Left lung (tissue), 10 donors: ENCODE measurements around the gene DCAF11. TPM values are rescaled to one million over a fixed set of nuclear protein-coding genes. Genes with fewer than 3 reads are reported as not detected.

Source experiments
- ATAC-seq: fragments of 200-7000 bp; cut with Tn5 transposase; one replicate; pipeline ENCODE4 v1.9.1; 2020; ENCODE audit warnings: moderate library complexity
- DNase-seq, 4 donors: peaks; one replicate each; pipeline ENCODE4 v3.0.0-alpha.2; 2013 to 2020
- H3K27ac ChIP-seq, 2 donors: fragments of 200-600 bp; sonication (generic) in 1 of 2; one replicate each; pipeline versions ENCODE4 v1.5.0 to v1.8.0; 2020 to 2021
- H3K27me3 ChIP-seq, 2 donors: fragments of 200-600 bp; sonication (generic) in 1 of 2; one replicate each; pipeline versions ENCODE4 v1.5.0 to v1.8.0; 2020 to 2021
- H3K36me3 ChIP-seq, 2 donors: fragments of 200-600 bp; sonication (generic) in 1 of 2; one replicate each; pipeline versions ENCODE4 v1.5.0 to v1.8.0; 2020 to 2021
- H3K4me1 ChIP-seq, 2 donors: fragments of 200-600 bp; one replicate each; pipeline ENCODE4 v1.8.0; 2021
- H3K4me3 ChIP-seq, 2 donors: fragments of 200-600 bp; sonication (generic) in 1 of 2; one replicate each; pipeline versions ENCODE4 v1.5.0 to v1.8.0; 2020 to 2021; ENCODE audit warnings: mild to moderate bottlenecking in 1 of 2
- H3K9me3 ChIP-seq, 2 donors: fragments of 200-600 bp; sonication (generic) in 1 of 2; one replicate each; pipeline versions ENCODE4 v1.5.0 to v1.8.0; 2020 to 2021
- CTCF ChIP-seq, 2 donors: fragments of 200-600 bp; sonication (generic) in 1 of 2; IDR thresholded peaks; one replicate each; pipeline versions ENCODE4 v1.5.0 to v1.8.0; 2021; ENCODE audit warnings: antibody characterized with exemption in 2 of 2
- intact Hi-C, 2 donors: fragments of 100-400 bp; cut with DNase I; formaldehyde crosslinking; loops; one replicate each; pipeline versions ENCODE4 v1.11.2 to v1.14.2; 2022
- polyA plus RNA-seq, 6 donors: library from polyadenylated mRNA; unstranded; fragments of 120-200 nt; gene quantifications; one replicate each; pipeline ENCODE4 v1.2.1, GENCODE V29; 2013; ENCODE audit not compliant: insufficient read length in 6 of 6
- total RNA-seq, 2 donors: library from RNA; stranded (reverse); fragmentation: NEBNext Ultra II Directional; extraction: Animal tissue kit (Norgen Biotek cat#: 25700); gene quantifications; one replicate each; pipeline ENCODE4 v1.2.1, GENCODE V29; 2021
- donor health status: DM: no; HTN: yes; CAD: no.
- donor health status: DM: no; HTN: no; CAD: no.

The DCAF11 gene
- total and polyA plus RNA-seq, 8 donors, result 56.4 to 76.3 (median 65.1) TPM

- Histone ChIP-seq H3K27ac (peak overlapping the region in 1 of 2 donors; percentile 96), H3K36me3 (peaks cover 0 to 86% of the 10 kb centered on the region in 2 donors), H3K27me3 (no peaks in the 10 kb centered on the region), H3K9me3 (no peaks in the 10 kb centered on the region), H3K4me3 (peak overlapping the region; percentile 80 to 87), H3K4me1 (peaks cover 14 to 61% of the 10 kb centered on the region in 2 donors)
- DNase-seq, result peak in 1 of 4 donors; percentile 53
- intact Hi-C loops, result no loop called here
- no peak for ATAC-seq
- TF ChIP-seq CTCF (IDR thresholded peaks at IDR 0.05), result no peak
These were observed 47.5 kb downstream of the DCAF11 start for GRCh38 chr14:24162093-24162492.

DNA sequence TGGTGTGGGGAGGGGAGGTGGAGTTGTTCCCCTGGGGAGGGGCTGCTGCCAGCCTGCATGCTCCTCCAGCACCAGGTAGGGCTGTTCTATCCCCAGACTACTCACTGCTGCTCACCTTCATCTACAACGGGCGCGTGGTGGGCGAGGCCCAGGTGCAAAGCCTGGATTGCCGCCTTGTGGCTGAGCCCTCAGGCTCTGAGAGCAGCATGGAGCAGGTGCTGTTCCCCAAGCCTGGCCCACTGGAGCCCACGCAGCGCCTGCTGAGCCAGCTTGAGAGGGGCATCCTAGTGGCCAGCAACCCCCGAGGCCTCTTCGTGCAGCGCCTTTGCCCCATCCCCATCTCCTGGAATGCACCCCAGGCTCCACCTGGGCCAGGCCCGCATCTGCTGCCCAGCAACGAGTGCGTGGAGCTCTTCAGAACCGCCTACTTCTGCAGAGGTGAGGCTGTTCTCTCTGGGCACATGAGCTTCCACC, 50.0 kb downstream of the DCAF11 start:
- peaks cover 14 to 67% of the 10 kb centered on the region in 2 donors for H3K4me1 ChIP-seq
- no peaks in the 10 kb centered on the region for H3K27me3 ChIP-seq
- no peak overlapping the region for H3K4me3 ChIP-seq
- intact Hi-C loops, result no loop called here
- no peak overlapping the region for H3K27ac ChIP-seq
- H3K36me3 ChIP-seq, result peaks cover 0 to 87% of the 10 kb centered on the region in 2 donors
- no peaks in the 10 kb centered on the region for H3K9me3 ChIP-seq
- ATAC-seq (no peak), DNase-seq (peak in 2 of 4 donors; percentile 20 to 79)
- TF ChIP-seq CTCF (IDR thresholded peaks at IDR 0.05), result no peak

DNA sequence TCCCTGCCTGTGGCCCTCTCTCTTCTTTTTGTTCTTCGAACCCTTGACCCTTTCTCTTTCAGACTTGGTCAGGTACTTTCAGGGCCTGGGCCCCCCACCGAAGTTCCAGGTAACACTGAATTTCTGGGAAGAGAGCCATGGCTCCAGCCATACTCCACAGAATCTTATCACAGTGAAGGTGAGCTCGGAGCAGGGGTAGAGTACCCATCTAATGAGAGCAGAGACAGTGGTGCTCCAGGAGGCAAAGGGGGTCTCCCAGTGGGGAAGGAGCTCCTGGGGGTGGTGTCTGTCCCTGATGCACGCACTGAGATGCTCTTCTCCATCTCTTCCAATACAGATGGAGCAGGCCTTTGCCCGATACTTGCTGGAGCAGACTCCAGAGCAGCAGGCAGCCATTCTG, 51.2 kb downstream of the DCAF11 start:
- peaks cover 0 to 86% of the 10 kb centered on the region in 2 donors for H3K36me3 ChIP-seq
- intact Hi-C loops, result no loop called here
- ATAC-seq, result no peak

GRCh38 chr14:24167469-24168114, 53.0 kb downstream of the DCAF11 start:
- Histone ChIP-seq H3K27ac (peak overlapping the region in 1 of 2 donors; percentile 74), H3K4me3 (no peak overlapping the region), H3K4me1 (peaks cover 7 to 70% of the 10 kb centered on the region in 2 donors), H3K36me3 (peaks cover 0 to 87% of the 10 kb centered on the region in 2 donors), H3K9me3 (no peaks in the 10 kb centered on the region), H3K27me3 (no peaks in the 10 kb centered on the region)
- ATAC-seq (no peak), DNase-seq (no peak)
- intact Hi-C loops, result no loop called here
- no peak for TF ChIP-seq CTCF (IDR thresholded peaks at IDR 0.05)

More for the DNA sequence above, 51.2 kb downstream of the DCAF11 start:
- DNase-seq, result peak in 1 of 4 donors; percentile 23
- Histone ChIP-seq H3K27ac (peak overlapping the region in 1 of 2 donors; percentile 74), H3K4me3 (no peak overlapping the region), H3K9me3 (no peaks in the 10 kb centered on the region), H3K27me3 (no peaks in the 10 kb centered on the region), H3K4me1 (peaks cover 14 to 66% of the 10 kb centered on the region in 2 donors)
- no peak for TF ChIP-seq CTCF (IDR thresholded peaks at IDR 0.05)

DNA sequence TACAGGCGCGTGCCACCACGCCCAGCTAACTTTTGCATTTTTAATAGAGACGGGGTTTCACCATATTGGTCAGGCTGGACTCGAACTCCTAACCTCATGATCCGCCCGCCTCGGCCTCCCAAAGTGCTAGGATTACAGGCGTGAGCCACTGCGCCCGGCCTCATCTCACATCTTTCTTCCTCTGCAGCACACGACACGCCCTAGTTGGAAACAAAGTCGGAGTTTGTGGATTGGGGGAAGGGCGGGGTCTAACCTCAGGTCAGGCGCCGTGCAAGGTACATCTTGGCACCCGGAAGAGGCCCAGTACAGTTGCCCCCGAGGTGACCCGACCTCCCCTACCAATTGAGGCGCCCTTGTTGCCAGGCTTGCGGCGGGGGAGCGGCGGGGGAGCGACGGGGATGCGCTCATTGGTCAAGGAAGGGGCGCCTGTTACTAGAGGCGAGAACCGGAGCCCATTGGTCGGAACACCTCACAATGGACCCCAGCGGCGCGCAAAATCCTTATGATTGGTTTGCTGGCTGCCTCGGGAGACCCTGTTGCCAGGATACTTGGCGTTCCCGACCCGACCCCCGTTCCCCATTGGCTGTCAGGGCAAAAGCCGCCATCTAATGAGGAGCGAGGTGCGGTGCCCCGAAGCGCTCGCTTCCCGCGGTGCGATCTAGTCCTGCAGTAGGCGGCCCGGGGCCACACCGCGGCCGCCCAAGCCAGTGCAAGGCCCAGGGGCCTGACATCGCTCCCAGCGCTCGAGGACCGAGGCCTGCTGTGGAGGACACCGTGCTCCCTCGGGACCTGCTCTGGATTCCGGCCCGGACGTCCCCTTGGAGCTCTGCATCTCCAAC, 57.1 kb downstream of the DCAF11 start, which contains the start of gene REC8:
TSS of gene REC8 (plus strand) at position 659 of the 839 bp plus-strand sequence. CDS start 473 bp downstream, outside the sequence.
- Histone ChIP-seq H3K36me3 (peaks cover 0 to 87% of the 10 kb centered on the region in 2 donors), H3K4me3 (peak within 1 kb of the TSS; percentile 16 to 34), H3K27me3 (no peaks in the 10 kb centered on the region), H3K4me1 (peaks cover 0 to 30% of the 10 kb centered on the region in 2 donors), H3K27ac (no peak within 1 kb of the TSS), H3K9me3 (no peaks in the 10 kb centered on the region)
- DNase-seq (peak; percentile 61 to 93 (median 87)), ATAC-seq (peak; percentile 94)
- intact Hi-C loops, result no loop called here
- no peak for TF ChIP-seq CTCF (IDR thresholded peaks at IDR 0.05)
